SK-N-MC (cell line): ENCODE data around the gene ANKRD53.

Experiments used
- DNase-seq: peaks from one replicate; pipeline ENCODE4 v3.0.0-alpha.2; 2011; ENCODE audit warnings: low read depth, low spot score
- H3K27ac ChIP-seq: fragments of 200-600 bp; sonication (generic); 2 replicates; pipeline ENCODE4 v1.5.1; 2016; ENCODE audit warnings: mixed run types
- H3K36me3 ChIP-seq: fragments of 200-600 bp; sonication (generic); 2 replicates; pipeline ENCODE4 v1.6.1; 2017; ENCODE audit warnings: antibody characterized with exemption, low read length, mixed read lengths; ENCODE audit not compliant: insufficient read depth
- H3K4me3 ChIP-seq: fragments of 200-600 bp; sonication (generic); 2 replicates; pipeline ENCODE4 v1.5.1; 2016
- H3K9ac ChIP-seq: fragments of 200-600 bp; sonication (generic); 2 replicates; pipeline ENCODE4 v1.8.0; 2017; ENCODE audit warnings: mixed run types, mixed read lengths; ENCODE audit not compliant: insufficient read length
- H3K9me3 ChIP-seq: fragments of 200-600 bp; sonication (generic); 2 replicates; pipeline ENCODE4 v1.6.1; 2017; ENCODE audit warnings: low read depth, mild to moderate bottlenecking, antibody characterized with exemption, low read length, moderate library complexity, mixed read lengths
- EZH2 ChIP-seq: fragments of 200-600 bp; sonication (generic); IDR thresholded peaks from one replicate; pipeline ENCODE4 v1.6.1; 2017; ENCODE audit warnings: antibody characterized with exemption
- FOXP2 ChIP-seq: optimal IDR thresholded peaks from 2 replicates; pipeline ENCODE3; 2011; ENCODE audit warnings: mild to moderate bottlenecking, moderate library complexity; ENCODE audit not compliant: insufficient read depth; ENCODE audit errors: extremely low read length, control extremely low read depth
- POLR2AphosphoS5 ChIP-seq: IDR thresholded peaks from 2 replicates; pipeline ENCODE4 v1.6.1; 2012; ENCODE audit warnings: mild to moderate bottlenecking, low read depth, low read length, borderline replicate concordance

The ANKRD53 gene

DNA sequence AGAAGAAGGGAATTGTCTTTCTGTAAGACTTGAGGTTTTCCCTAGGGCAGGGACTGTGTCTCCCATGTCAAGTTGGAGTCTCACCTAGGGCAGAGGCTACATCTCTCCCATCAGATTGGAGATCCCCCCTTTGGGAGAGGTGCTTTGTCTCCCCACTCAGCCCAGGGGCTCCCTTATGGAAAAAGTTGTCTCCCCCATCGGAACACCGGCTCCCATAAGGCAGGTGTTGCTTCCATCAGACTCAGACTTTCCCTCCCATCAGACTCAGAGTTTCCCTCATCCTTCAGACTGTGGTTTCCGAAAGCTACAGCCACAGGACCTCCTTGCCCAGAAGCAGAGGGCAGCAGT, 5.8 kb downstream of the ANKRD53 start:
- Histone ChIP-seq H3K27ac (no peak overlapping the region), H3K9me3 (no peaks in the 10 kb centered on the region), H3K9ac (no peak overlapping the region), H3K4me3 (no peak overlapping the region), H3K36me3 (peaks cover 26% of the 10 kb centered on the region; the same call in 1 of the 2 replicates)
- DNase-seq: no peak
- no peak for TF ChIP-seq POLR2AphosphoS5
- TF ChIP-seq EZH2: no peak
- TF ChIP-seq FOXP2: no peak

DNA sequence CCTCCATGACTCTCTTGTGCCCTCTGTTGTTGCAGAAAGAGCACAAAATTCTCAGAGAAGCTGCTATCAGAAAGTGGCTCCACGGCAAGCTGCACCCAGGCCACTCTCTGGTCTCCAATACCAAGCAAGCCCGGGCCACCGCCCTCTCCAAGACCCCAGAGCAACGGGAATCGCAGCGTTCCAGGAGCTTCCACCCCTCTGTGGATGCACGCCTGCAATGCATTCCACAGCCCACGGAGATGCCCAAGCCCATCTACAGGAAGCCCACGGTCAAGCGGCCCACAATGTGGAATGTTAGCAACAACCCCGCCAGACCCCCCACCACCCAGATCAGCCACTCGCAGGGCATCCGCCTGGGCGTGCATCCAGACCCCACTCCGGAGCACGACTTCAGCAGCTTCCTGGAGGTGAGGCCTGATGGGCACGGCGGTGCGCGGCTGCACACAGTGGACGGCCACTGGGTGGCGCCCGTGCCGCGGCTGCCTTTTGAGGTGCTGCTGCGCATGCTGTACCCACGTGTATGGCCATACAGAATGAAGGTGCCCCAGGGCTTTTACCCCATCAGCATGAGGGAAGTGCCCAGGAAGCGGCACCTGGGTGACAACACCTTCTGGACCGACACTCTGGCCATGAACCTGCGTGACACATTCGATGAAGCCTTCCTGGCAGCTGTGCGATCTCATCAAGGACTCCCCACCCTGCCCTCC, 6.3 kb downstream of the ANKRD53 start:
- Histone ChIP-seq H3K4me3 (no peak overlapping the region), H3K36me3 (peaks cover 30% of the 10 kb centered on the region; the same call in 1 of the 2 replicates), H3K9me3 (no peaks in the 10 kb centered on the region), H3K27ac (no peak overlapping the region), H3K9ac (no peak overlapping the region)
- DNase-seq: no peak
- TF ChIP-seq FOXP2: no peak
- no peak for TF ChIP-seq POLR2AphosphoS5
- no peak for TF ChIP-seq EZH2

DNA sequence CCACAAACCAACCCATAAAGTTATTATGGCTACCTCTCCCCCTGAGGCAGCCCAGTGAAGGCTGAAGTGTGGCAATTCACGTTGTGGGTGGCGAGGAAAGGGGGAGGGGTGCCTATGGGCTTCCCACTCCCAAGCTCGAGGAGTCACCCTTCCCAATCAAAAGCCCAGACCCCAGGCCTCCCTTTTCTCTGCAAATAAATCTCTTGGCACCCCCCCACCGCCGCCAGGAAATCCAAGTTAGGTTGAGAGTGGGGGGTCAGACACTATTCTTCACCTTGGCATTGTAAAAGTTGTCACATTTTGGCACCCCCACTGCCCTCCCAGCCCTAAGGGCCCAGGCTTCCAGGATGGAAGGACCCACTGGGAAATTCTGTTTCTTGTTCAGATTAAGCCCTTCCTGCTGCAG, 6.9 kb downstream of the ANKRD53 start:
- no peak overlapping the region for H3K4me3 ChIP-seq
- no peak overlapping the region for H3K27ac ChIP-seq
- H3K9me3 ChIP-seq: no peaks in the 10 kb centered on the region
- TF ChIP-seq FOXP2 (no peak), EZH2 (no peak), POLR2AphosphoS5 (no peak)
- no peak for DNase-seq
- no peak overlapping the region for H3K9ac ChIP-seq
- H3K36me3 ChIP-seq: peaks cover 34% of the 10 kb centered on the region; the same call in 1 of the 2 replicates

DNA sequence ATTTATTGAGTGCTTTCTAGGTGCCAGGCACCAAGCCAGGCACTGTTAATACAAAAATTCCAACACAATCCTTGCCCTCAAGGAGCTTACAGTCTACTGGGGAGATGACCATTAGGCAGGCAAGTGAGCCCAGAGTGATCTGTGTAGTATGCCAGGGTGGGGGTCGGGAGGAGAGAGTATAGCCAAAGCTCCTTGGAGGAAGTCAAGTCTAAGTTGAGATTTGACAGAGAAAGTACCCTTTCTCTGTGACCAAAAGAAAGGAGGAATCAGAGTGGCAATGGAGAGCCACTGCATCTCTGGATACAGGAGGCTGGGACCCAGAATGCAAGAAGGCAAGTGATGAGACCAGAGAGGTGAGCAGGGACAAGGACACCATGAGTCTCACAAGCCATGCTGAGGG, 7.5 kb downstream of the ANKRD53 start:
- Histone ChIP-seq H3K9me3 (no peaks in the 10 kb centered on the region), H3K9ac (no peak overlapping the region), H3K27ac (no peak overlapping the region), H3K36me3 (peaks cover 38% of the 10 kb centered on the region; the same call in 1 of the 2 replicates), H3K4me3 (no peak overlapping the region)
- TF ChIP-seq FOXP2: no peak
- DNase-seq: no peak

DNA sequence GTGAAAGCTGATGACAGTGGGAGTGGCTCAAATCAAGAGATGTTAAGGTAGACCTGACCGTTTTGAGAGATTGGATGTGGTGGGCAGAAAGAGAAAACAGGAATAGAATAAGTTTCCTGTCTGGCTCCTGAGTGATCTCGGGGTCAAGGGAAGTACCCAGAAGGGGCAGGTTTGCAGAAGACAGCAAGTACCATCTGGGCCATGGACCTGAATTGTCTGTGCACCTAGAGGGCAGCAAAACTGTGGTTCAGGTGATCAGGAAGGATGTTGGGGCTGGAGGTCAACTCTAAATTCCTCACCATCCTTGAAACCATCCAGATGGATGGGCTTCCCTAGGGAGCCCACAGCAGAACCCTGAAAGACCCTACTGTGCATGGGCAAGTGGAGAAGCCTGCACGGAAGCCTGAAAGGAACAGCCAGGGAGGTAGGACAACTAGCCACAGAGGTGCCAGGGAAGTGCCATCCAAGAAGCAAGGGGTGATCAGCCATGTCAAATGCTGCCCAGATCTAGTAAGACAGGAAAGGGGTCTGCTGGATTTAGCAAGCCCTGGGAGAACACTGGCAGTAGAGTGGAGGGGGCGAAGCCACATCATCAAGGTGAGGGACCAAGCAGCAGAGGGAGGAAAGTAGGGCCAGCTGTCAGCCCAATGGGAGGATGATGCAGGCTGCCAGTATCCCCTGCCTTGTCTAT, 8.2 kb downstream of the ANKRD53 start:
- no peak for DNase-seq
- Histone ChIP-seq H3K9ac (no peak overlapping the region), H3K27ac (no peak overlapping the region), H3K9me3 (no peaks in the 10 kb centered on the region), H3K4me3 (no peak overlapping the region), H3K36me3 (peaks cover 40% of the 10 kb centered on the region; the same call in 1 of the 2 replicates)
- no peak for TF ChIP-seq POLR2AphosphoS5
- TF ChIP-seq FOXP2: no peak
- TF ChIP-seq EZH2: no peak

GRCh38 chr2:70987386-70987785, 9.0 kb downstream of the ANKRD53 start:
- DNase-seq: no peak
- Histone ChIP-seq H3K4me3 (no peak overlapping the region), H3K27ac (no peak overlapping the region), H3K9me3 (no peaks in the 10 kb centered on the region), H3K36me3 (peaks cover 40% of the 10 kb centered on the region; the same call in 1 of the 2 replicates), H3K9ac (no peak overlapping the region)
- TF ChIP-seq POLR2AphosphoS5 (no peak), FOXP2 (no peak), EZH2 (no peak)

DNA sequence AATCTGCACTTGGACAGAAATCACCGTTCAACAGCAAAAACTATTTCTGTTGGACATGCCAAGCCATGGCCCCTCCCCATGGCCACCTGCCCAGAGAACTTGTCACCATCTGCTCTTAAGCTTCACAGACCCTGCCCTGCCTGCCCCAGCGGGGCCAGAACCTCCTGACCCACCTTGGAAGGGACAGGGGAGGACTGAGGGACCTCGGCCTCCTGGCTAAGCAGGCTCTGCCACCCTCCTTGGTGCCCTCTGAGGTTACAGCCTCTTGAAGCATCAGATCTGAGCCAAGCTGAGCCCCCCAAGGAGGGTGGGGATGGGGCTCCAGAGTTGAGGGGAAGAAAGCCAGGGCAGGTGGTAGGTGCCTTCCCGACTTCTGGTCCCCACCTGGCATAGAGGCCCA, 9.7 kb downstream of the ANKRD53 start:
- Histone ChIP-seq H3K36me3 (peaks cover 40% of the 10 kb centered on the region; the same call in 1 of the 2 replicates), H3K4me3 (no peak overlapping the region), H3K27ac (no peak overlapping the region), H3K9ac (no peak overlapping the region), H3K9me3 (no peaks in the 10 kb centered on the region)
- no peak for DNase-seq
- TF ChIP-seq POLR2AphosphoS5 (no peak), FOXP2 (no peak), EZH2 (no peak)

- no peak overlapping the region for H3K27ac ChIP-seq
- DNase-seq: no peak
- H3K36me3 ChIP-seq: peaks cover 40% of the 10 kb centered on the region; the same call in 1 of the 2 replicates
- H3K4me3 ChIP-seq: no peak overlapping the region
- no peak for TF ChIP-seq EZH2
- no peak for TF ChIP-seq FOXP2
- no peak for TF ChIP-seq POLR2AphosphoS5
- no peaks in the 10 kb centered on the region for H3K9me3 ChIP-seq
- H3K9ac ChIP-seq: no peak overlapping the region
Measured at GRCh38 chr2:70988726-70989648, 10.6 kb downstream of the ANKRD53 start.
